ENCODE measurements around the gene ACOT11. TPM values are rescaled to one million over a fixed set of nuclear protein-coding genes. Genes with fewer than 3 reads are reported as not detected.

The ACOT11 gene
- total and polyA plus RNA-seq, 10 of the 15 experiments (the other 5 are each of a cell fraction or from before 2014, with no cell fraction given) = 0.04 to 0.85 (median 0.39) TPM; not detected in 1

GRCh38 chr1:54608566-54609230 lies 60.7 kb downstream of the ACOT11 start (continued):
- TF ChIP-seq NKRF (conservative IDR thresholded peaks at IDR 0.05) = no peak
- no peak for TF ChIP-seq HDAC6 (IDR thresholded peaks at IDR 0.05; ENCODE audit: unreplicated experiment)
- TF ChIP-seq, protein P1, sequence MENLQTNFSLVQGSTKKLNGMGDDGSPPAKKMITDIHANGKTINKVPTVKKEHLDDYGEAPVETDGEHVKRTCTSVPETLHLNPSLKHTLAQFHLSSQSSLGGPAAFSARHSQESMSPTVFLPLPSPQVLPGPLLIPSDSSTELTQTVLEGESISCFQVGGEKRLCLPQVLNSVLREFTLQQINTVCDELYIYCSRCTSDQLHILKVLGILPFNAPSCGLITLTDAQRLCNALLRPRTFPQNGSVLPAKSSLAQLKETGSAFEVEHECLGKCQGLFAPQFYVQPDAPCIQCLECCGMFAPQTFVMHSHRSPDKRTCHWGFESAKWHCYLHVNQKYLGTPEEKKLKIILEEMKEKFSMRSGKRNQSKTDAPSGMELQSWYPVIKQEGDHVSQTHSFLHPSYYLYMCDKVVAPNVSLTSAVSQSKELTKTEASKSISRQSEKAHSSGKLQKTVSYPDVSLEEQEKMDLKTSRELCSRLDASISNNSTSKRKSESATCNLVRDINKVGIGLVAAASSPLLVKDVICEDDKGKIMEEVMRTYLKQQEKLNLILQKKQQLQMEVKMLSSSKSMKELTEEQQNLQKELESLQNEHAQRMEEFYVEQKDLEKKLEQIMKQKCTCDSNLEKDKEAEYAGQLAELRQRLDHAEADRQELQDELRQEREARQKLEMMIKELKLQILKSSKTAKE (IDR thresholded peaks at IDR 0.05; ENCODE audit: low read depth, poor library complexity, severe bottlenecking) = no peak
- no peak for TF ChIP-seq MTA2 (IDR thresholded peaks at IDR 0.05; ENCODE audit: low read depth)

- no peak overlapping the region for H2AFZ ChIP-seq (ENCODE audit: control insufficient read depth, low read depth, low read length)
- intact Hi-C loops (cut with micrococcal nuclease; ENCODE audit: unreplicated experiment) (no loop called here), in situ Hi-C loops (cut with MboI) (no loop called here)
- H3K27ac ChIP-seq (ENCODE audit: control insufficient read depth, insufficient read depth) = no peak overlapping the region
- FAIRE-seq (no peak), ATAC-seq (no peak), DNase-seq (ENCODE audit: low read depth, low spot score) (no peak)
- H3K4me3 ChIP-seq = no peak overlapping the region
- H3K9ac ChIP-seq (ENCODE audit: control insufficient read depth, insufficient read depth, low read length) = no peak overlapping the region
- 32% methylated on average over 16 of the region's 16 CpGs for WGBS (ENCODE audit: insufficient coverage, insufficient replicate concordance, low lambda C conversion rate, missing lambda C conversion rate)
- no peak overlapping the region for H3K4me2 ChIP-seq (ENCODE audit: control insufficient read depth, insufficient read depth)
- H3K4me1 ChIP-seq (ENCODE audit: control insufficient read depth, insufficient read depth, low read length) = peaks cover 3% of the 10 kb centered on the region; the same call in 1 of the 2 replicates
- H3K36me3 ChIP-seq (ENCODE audit: control insufficient read depth in 2 of 2, insufficient read depth in 2 of 2, low read length in 1 of 2) = no peaks in the 10 kb centered on the region
- ChIA-PET CTCF (no interaction called here), RAD21 (ENCODE audit: unreplicated experiment) (no interaction called here), POLR2A (no interaction called here), SMC1A (ENCODE audit: uncharacterized antibody, unreplicated experiment) (no interaction called here)
- no peaks in the 10 kb centered on the region for H3K9me3 ChIP-seq (replicated peaks; ENCODE audit: control insufficient read depth, insufficient read depth, low read length)
- no peaks in the 10 kb centered on the region for H3K79me2 ChIP-seq (ENCODE audit: control insufficient read depth, insufficient read depth, low read length)
- no peaks in the 10 kb centered on the region for H3K27me3 ChIP-seq (replicated peaks in 1 of 2; ENCODE audit: control insufficient read depth in 2 of 2, insufficient read depth in 2 of 2, low read length in 1 of 2)
- no peaks in the 10 kb centered on the region for H4K20me1 ChIP-seq (ENCODE audit: control insufficient read depth, insufficient read depth)
- no TSS peak for BruUV-seq (replicated peaks)
- TF ChIP-seq BCL11A (IDR thresholded peaks at IDR 0.05; ENCODE audit: low read depth, low read length) = no peak
- no peak for TF ChIP-seq RUNX3 (IDR thresholded peaks at IDR 0.05; ENCODE audit: low read length)
- TF ChIP-seq YY1 (IDR thresholded peaks at IDR 0.05; ENCODE audit: low read depth, low read length) = no peak
- no peak for TF ChIP-seq SRF (IDR thresholded peaks at IDR 0.05; ENCODE audit: low read depth in 2 of 2, low read length in 2 of 2)
- no peak for TF ChIP-seq SUZ12 (IDR thresholded peaks at IDR 0.05; ENCODE audit: unreplicated experiment)
- no peak for TF ChIP-seq CBX3 (IDR thresholded peaks at IDR 0.05; ENCODE audit: borderline replicate concordance, low read depth)
- TF ChIP-seq MYB (IDR thresholded peaks at IDR 0.05; ENCODE audit: borderline replicate concordance, low read depth, low read length) = no peak
- TF ChIP-seq SREBF2 (IDR thresholded peaks at IDR 0.05; ENCODE audit: low read length) = no peak
- TF ChIP-seq ESRRA (IDR thresholded peaks at IDR 0.05; ENCODE audit: low read length) = no peak
- no peak for TF ChIP-seq NR2C1 (IDR thresholded peaks at IDR 0.05)
- TF ChIP-seq EZH2 (IDR thresholded peaks at IDR 0.05; ENCODE audit: borderline replicate concordance, control insufficient read depth, low read depth, low read length) = no peak
- no peak for TF ChIP-seq JUNB (IDR thresholded peaks at IDR 0.05)
- TF ChIP-seq ZNF217 (IDR thresholded peaks at IDR 0.05) = no peak
These were observed 61.4 kb downstream of the ACOT11 start for GRCh38 chr1:54609301-54609921.
